Hair follicle dermal papilla cell (primary cell): Measurements from ENCODE around the gene TRAPPC13. TPM values are rescaled to one million over a fixed set of nuclear protein-coding genes. Genes with fewer than 3 reads are reported as not detected.

Experiments used
- small RNA-seq: library from RNA; depleted of rRNA; stranded (forward); fragments of <200 nt; gene quantifications from one replicate; pipeline ENCODE3, GENCODE V24; 2012
- total RNA-seq: library from RNA; depleted of rRNA; stranded (reverse); fragments of >200 nt; gene quantifications from 2 replicates; pipeline ENCODE4 v1.2.3, GENCODE V29; 2012

The TRAPPC13 gene
- total RNA-seq: 22.1 and 26.0 TPM in 2 replicates

GRCh38 chr5:65624571-65625555 lies at the start of gene TRAPPC13, which contains the start of gene SHLD3:
Gene TRAPPC13 (plus strand): TSS chr5:65625027. CDS start chr5:65625061, 34 bp downstream.
Gene SHLD3 (plus strand): TSS chr5:65625027. CDS start chr5:65629588, 4,561 bp downstream.

GRCh38 chr5:65624025-65624570 lies 729 bp upstream of the TRAPPC13 start, which contains the start of gene TRIM23:
Gene TRIM23 (minus strand): TSS chr5:65624333. CDS start chr5:65624274, 59 bp downstream.

Small RNA genes within 50 kb of the gene (small RNA-seq; reads per million reads assigned to genes)
- gene RNU6-540P: not detected

Other genes with a start within 250 kb of the TRAPPC13 start
- gene ADAMTS6, start 143.1 kb upstream of the TRAPPC13 start, total RNA-seq: 109 and 117 TPM in 2 replicates
- gene CENPK, start 61.9 kb upstream of the TRAPPC13 start, total RNA-seq: 2.9 and 7.0 TPM in 2 replicates
- gene PPWD1, start 61.7 kb upstream of the TRAPPC13 start, total RNA-seq: 26.1 and 30.5 TPM in 2 replicates
- 18.8 and 23.5 TPM in 2 replicates for gene TRIM23, start 694 bp upstream of the TRAPPC13 start, total RNA-seq
- 2.6 and 3.4 TPM in 2 replicates for gene SHLD3, start within 50 bp of the TRAPPC13 start, total RNA-seq
- 29.3 and 30.2 TPM in 2 replicates for gene SGTB, start 97.1 kb downstream of the TRAPPC13 start, total RNA-seq
- 28.2 and 36.8 TPM in 2 replicates for gene NLN, start 97.2 kb downstream of the TRAPPC13 start, total RNA-seq